ENCODE data around the gene LCN12.

Gene LCN12

GRCh38 chr9:136954270-136955083, 2.4 kb downstream of the LCN12 start:
- TF ChIP-seq EP300 (IDR thresholded peaks at IDR 0.05; ENCODE audit: borderline replicate concordance) = no peak

GRCh38 chr9:136955202-136955942, 3.3 kb downstream of the LCN12 start:
- no peak for TF ChIP-seq REST (IDR thresholded peaks at IDR 0.05; ENCODE audit: low read depth)
- no peak for TF ChIP-seq ZBTB7A (IDR thresholded peaks at IDR 0.05; ENCODE audit: low read depth)
- TF ChIP-seq CEBPB (IDR thresholded peaks at IDR 0.05) = no peak
- no peak for TF ChIP-seq NFIC (IDR thresholded peaks at IDR 0.05)
- TF ChIP-seq FOXM1 (IDR thresholded peaks at IDR 0.05; ENCODE audit: borderline replicate concordance, low read depth) = no peak
- no peak for TF ChIP-seq USF1 (IDR thresholded peaks at IDR 0.05)
- TF ChIP-seq TEAD4 (IDR thresholded peaks at IDR 0.05) = no peak
- no peak for TF ChIP-seq TAF1 (IDR thresholded peaks at IDR 0.05; ENCODE audit: low read depth)
- no peak for TF ChIP-seq EGR1 (IDR thresholded peaks at IDR 0.05)
- no peak for TF ChIP-seq MAX (IDR thresholded peaks at IDR 0.05)
- no peak for TF ChIP-seq EP300 (IDR thresholded peaks at IDR 0.05; ENCODE audit: borderline replicate concordance)

GRCh38 chr9:136955943-136956335, 3.9 kb downstream of the LCN12 start:
- TF ChIP-seq CREB1 (IDR thresholded peaks at IDR 0.05; ENCODE audit: low read depth) = no peak
- TF ChIP-seq CEBPB (IDR thresholded peaks at IDR 0.05) = no peak
- TF ChIP-seq YY1 (IDR thresholded peaks at IDR 0.05; ENCODE audit: low read depth) = no peak
- no peak for TF ChIP-seq FOXM1 (IDR thresholded peaks at IDR 0.05; ENCODE audit: borderline replicate concordance, low read depth)
- no peak for TF ChIP-seq EGR1 (IDR thresholded peaks at IDR 0.05)
- TF ChIP-seq TAF1 (IDR thresholded peaks at IDR 0.05; ENCODE audit: low read depth) = no peak
- no peak for TF ChIP-seq RAD21 (IDR thresholded peaks at IDR 0.05; ENCODE audit: low read depth)
- no peak for TF ChIP-seq MAX (IDR thresholded peaks at IDR 0.05)
- TF ChIP-seq TEAD4 (IDR thresholded peaks at IDR 0.05) = no peak
- TF ChIP-seq EP300 (IDR thresholded peaks at IDR 0.05; ENCODE audit: borderline replicate concordance) = no peak
- no peak for TF ChIP-seq TCF12 (IDR thresholded peaks at IDR 0.05; ENCODE audit: low read depth)
- no peak for TF ChIP-seq NFIC (IDR thresholded peaks at IDR 0.05)
- no peak for TF ChIP-seq USF1 (IDR thresholded peaks at IDR 0.05)
- no peak for TF ChIP-seq ZBTB7A (IDR thresholded peaks at IDR 0.05; ENCODE audit: low read depth)
- TF ChIP-seq REST (IDR thresholded peaks at IDR 0.05; ENCODE audit: low read depth) = no peak

- no peak for TF ChIP-seq TCF12 (IDR thresholded peaks at IDR 0.05; ENCODE audit: low read depth)
- TF ChIP-seq TAF1 (IDR thresholded peaks at IDR 0.05; ENCODE audit: low read depth) = no peak
- no peak for TF ChIP-seq TEAD4 (IDR thresholded peaks at IDR 0.05)
- TF ChIP-seq ZBTB7A (IDR thresholded peaks at IDR 0.05; ENCODE audit: low read depth) = no peak
- TF ChIP-seq RAD21 (IDR thresholded peaks at IDR 0.05; ENCODE audit: low read depth) = no peak
- TF ChIP-seq REST (IDR thresholded peaks at IDR 0.05; ENCODE audit: low read depth) = no peak
- TF ChIP-seq USF1 (IDR thresholded peaks at IDR 0.05) = no peak
- TF ChIP-seq EGR1 (IDR thresholded peaks at IDR 0.05) = no peak
- TF ChIP-seq YY1 (IDR thresholded peaks at IDR 0.05; ENCODE audit: low read depth) = no peak
Measured at GRCh38 chr9:136956604-136957003, 4.5 kb downstream of the LCN12 start.

Measured in Ishikawa (cell line).